HepG2 (cell line): Measurements from ENCODE around the gene ZNF546. TPM values are rescaled to one million over a fixed set of nuclear protein-coding genes. Genes with fewer than 3 reads are reported as not detected.

Experiments
- BHLHE40 ChIP-seq: IDR thresholded peaks from 2 replicates; pipeline ENCODE4 v1.6.1; 2011; ENCODE audit warnings: low read length, improper control_type of control experiment
- CBX5 ChIP-seq: sonication (generic); formaldehyde crosslinking; IDR thresholded peaks from 2 replicates; pipeline ENCODE4 v1.4.0; 2020; ENCODE audit warnings: missing genetic modification reagents, borderline replicate concordance
- HCFC1 ChIP-seq: fragments of 150-350 bp; IDR thresholded peaks from 2 replicates; pipeline ENCODE4 v1.6.1; 2014; ENCODE audit warnings: low read depth, low read length
- IRX3 ChIP-seq: sonication (generic); formaldehyde crosslinking; IDR thresholded peaks from 2 replicates; pipeline ENCODE4 v1.8.1; 2023; ENCODE audit warnings: mild to moderate bottlenecking, low read depth, missing genetic modification reagents, borderline replicate concordance
- KDM4B ChIP-seq: sonication (generic); formaldehyde crosslinking; IDR thresholded peaks from 2 replicates; pipeline ENCODE4 v1.4.0; 2020; ENCODE audit warnings: missing genetic modification reagents
- NR1H2 ChIP-seq: sonication (generic); formaldehyde crosslinking; IDR thresholded peaks from 2 replicates; pipeline ENCODE4 v1.8.1; 2022; ENCODE audit warnings: low read depth, missing genetic modification reagents, borderline replicate concordance
- PCBP1 ChIP-seq: fragments of 200-400 bp; formaldehyde crosslinking; IDR thresholded peaks from 2 replicates; pipeline ENCODE4 v1.6.1; 2017; ENCODE audit warnings: mild to moderate bottlenecking, low read depth, low read length, borderline replicate concordance
- SMARCE1 ChIP-seq: fragments of 450-650 bp; IDR thresholded peaks from 2 replicates; pipeline ENCODE4 v1.6.1; 2017; ENCODE audit warnings: borderline replicate concordance
- ZNF264 ChIP-seq: sonication (generic); formaldehyde crosslinking; IDR thresholded peaks from 2 replicates; pipeline ENCODE4 v1.4.0; 2020; ENCODE audit warnings: missing genetic modification reagents
- ZNF33B ChIP-seq: sonication (generic); formaldehyde crosslinking; IDR thresholded peaks from 2 replicates; pipeline ENCODE4 v1.5.1; 2020; ENCODE audit warnings: mild to moderate bottlenecking, missing genetic modification reagents
- ZNF530 ChIP-seq: sonication (generic); formaldehyde crosslinking; IDR thresholded peaks from 2 replicates; pipeline ENCODE4 v1.5.0; 2020; ENCODE audit warnings: low read depth, mild to moderate bottlenecking, missing genetic modification reagents
- ZNF709 ChIP-seq: sonication (generic); formaldehyde crosslinking; IDR thresholded peaks from 2 replicates; pipeline ENCODE4 v1.5.0; 2020; ENCODE audit warnings: mild to moderate bottlenecking, missing genetic modification reagents
- polyA plus RNA-seq, 8 experiments: library from polyadenylated mRNA; depleted of rRNA in 3 of 8; stranded (reverse) in 7 of 8; unstranded in 1 of 8; fragments of >200 nt; fragmentation: Illumina TruSeq in 4 of 8; extraction: Trizol in 4 of 8; gene quantifications; 2 replicates each; pipeline versions ENCODE4 v1.2.1 to v1.2.3, GENCODE V29; 2011 to 2016; ENCODE audit warnings: low read depth in 4 of 8, missing spikeins in 1 of 8, mixed read lengths in 1 of 8; ENCODE audit not compliant: insufficient read depth in 1 of 8
- total RNA-seq, 5 experiments: library from RNA; depleted of rRNA; stranded (reverse); fragments of >200 nt; fragmentation: Illumina TruSeq; extraction: Trizol; gene quantifications; 2 replicates each; pipeline ENCODE4 v1.2.3, GENCODE V29; 2016; ENCODE audit warnings: low read depth in 1 of 5
- TF ChIP-seq, protein P1 (sequence below): sonication (generic); formaldehyde crosslinking; IDR thresholded peaks from 2 replicates; pipeline ENCODE4 v1.4.0; 2020; ENCODE audit warnings: missing genetic modification reagents, borderline replicate concordance
- TF ChIP-seq, protein P2 (sequence below): sonication (generic); formaldehyde crosslinking; IDR thresholded peaks from 2 replicates; pipeline ENCODE4 v1.8.1; 2023; ENCODE audit warnings: mild to moderate bottlenecking, moderate library complexity, missing genetic modification reagents
- TF ChIP-seq, protein P3 (sequence below): sonication (generic); formaldehyde crosslinking; IDR thresholded peaks from 2 replicates; pipeline ENCODE4 v1.5.0; 2020; ENCODE audit warnings: mild to moderate bottlenecking, low read depth, missing genetic modification reagents, borderline replicate concordance
- TF ChIP-seq, protein P4 (sequence below): sonication (generic); formaldehyde crosslinking; conservative IDR thresholded peaks from 2 replicates; pipeline ENCODE4 v1.8.0; 2022; ENCODE audit warnings: missing genetic modification reagents
- TF ChIP-seq, protein P5 (sequence below): sonication (generic); formaldehyde crosslinking; conservative IDR thresholded peaks from 2 replicates; pipeline ENCODE4 v1.4.0; 2020; ENCODE audit warnings: missing genetic modification reagents

Gene ZNF546
- total and polyA plus RNA-seq, 2 of the 13 experiments (the other 11 are each of a cell fraction or from before 2014, with no cell fraction given) = 2.2 to 4.1 TPM

DNA sequence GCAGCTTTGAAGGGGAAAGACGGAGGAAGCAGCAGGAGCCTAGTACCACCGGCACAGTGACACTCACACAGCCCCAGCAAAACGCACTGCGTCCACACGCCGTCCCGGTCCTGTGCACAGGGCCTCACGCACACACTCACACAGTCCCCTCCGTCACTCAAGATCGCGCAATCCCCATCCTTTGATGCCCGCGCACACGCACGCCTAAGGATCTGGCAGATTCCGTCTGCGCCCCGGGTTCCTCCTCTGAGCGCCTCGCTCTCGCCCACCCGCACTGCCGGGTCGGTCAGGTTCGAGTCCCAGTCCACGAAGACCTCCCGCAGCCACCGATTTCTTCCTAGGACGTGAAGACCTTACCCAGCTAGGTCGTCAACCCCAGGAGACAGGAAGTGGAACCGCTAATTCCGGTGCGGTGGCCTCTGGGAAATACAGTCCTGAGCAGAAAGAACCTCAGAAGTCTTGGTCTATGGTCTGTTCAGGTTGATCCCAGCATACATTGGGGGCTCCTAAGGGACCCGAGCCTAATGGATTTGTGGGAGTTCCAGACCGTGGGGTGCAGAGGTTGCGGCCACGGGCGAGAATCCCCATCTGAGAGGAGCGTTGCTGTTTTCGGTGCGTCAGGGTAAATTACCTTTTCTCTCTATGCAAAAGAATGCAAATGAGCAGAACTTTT, 59.1 kb downstream of the ZNF546 start, which contains the start of gene ZNF780B (continued):
- TF ChIP-seq, protein P1, sequence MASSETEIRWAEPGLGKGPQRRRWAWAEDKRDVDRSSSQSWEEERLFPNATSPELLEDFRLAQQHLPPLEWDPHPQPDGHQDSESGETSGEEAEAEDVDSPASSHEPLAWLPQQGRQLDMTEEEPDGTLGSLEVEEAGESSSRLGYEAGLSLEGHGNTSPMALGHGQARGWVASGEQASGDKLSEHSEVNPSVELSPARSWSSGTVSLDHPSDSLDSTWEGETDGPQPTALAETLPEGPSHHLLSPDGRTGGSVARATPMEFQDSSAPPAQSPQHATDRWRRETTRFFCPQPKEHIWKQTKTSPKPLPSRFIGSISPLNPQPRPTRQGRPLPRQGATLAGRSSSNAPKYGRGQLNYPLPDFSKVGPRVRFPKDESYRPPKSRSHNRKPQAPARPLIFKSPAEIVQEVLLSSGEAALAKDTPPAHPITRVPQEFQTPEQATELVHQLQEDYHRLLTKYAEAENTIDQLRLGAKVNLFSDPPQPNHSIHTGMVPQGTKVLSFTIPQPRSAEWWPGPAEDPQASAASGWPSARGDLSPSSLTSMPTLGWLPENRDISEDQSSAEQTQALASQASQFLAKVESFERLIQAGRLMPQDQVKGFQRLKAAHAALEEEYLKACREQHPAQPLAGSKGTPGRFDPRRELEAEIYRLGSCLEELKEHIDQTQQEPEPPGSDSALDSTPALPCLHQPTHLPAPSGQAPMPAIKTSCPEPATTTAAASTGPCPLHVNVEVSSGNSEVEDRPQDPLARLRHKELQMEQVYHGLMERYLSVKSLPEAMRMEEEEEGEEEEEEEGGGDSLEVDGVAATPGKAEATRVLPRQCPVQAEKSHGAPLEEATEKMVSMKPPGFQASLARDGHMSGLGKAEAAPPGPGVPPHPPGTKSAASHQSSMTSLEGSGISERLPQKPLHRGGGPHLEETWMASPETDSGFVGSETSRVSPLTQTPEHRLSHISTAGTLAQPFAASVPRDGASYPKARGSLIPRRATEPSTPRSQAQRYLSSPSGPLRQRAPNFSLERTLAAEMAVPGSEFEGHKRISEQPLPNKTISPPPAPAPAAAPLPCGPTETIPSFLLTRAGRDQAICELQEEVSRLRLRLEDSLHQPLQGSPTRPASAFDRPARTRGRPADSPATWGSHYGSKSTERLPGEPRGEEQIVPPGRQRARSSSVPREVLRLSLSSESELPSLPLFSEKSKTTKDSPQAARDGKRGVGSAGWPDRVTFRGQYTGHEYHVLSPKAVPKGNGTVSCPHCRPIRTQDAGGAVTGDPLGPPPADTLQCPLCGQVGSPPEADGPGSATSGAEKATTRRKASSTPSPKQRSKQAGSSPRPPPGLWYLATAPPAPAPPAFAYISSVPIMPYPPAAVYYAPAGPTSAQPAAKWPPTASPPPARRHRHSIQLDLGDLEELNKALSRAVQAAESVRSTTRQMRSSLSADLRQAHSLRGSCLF (CRISPR knock-in tag) = no peak
- TF ChIP-seq, protein P2, sequence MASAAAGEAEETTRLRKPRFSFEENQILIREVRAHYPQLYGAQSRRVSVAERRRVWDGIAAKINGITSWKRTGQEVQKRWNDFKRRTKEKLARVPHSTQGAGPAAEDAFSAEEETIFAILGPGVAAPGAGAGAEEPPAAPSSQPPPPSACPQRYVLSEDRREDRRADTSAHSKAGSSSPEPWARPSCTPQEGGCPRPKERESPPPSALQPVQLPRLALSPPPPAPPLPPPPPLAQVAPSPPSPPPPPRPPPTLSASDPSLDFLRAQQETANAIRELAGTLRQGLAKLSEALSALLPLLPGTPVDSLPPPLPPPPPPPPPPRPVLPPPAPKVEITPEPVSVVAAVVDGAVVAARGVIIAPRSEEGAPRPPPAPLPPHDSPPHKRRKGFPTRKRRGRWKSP = peak; percentile 72
- TF ChIP-seq, protein P3, sequence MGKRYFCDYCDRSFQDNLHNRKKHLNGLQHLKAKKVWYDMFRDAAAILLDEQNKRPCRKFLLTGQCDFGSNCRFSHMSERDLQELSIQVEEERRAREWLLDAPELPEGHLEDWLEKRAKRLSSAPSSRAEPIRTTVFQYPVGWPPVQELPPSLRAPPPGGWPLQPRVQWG (CRISPR knock-in tag) = no peak
- TF ChIP-seq ZNF264 (CRISPR knock-in tag) (no peak), IRX3 (CRISPR knock-in tag) (0 out of 2 replicates have a peak, but pooled peaks have one; percentile 46), HCFC1 (peak; percentile 50; the same call in 1 of the 2 replicates), CBX5 (CRISPR knock-in tag) (peak; percentile 57; the same call in 1 of the 2 replicates), ZNF709 (CRISPR knock-in tag) (peak; percentile 87), PCBP1 (no peak), ZNF33B (CRISPR knock-in tag) (peak; percentile 88; the same call in 1 of the 2 replicates), SMARCE1 (no peak), KDM4B (CRISPR knock-in tag) (peak; percentile 82; the same call in 1 of the 2 replicates), BHLHE40 (0 out of 2 replicates have a peak, but pooled peaks have one; percentile 30), ZNF530 (no peak), NR1H2 (CRISPR knock-in tag) (no peak)
- TF ChIP-seq, protein P4, sequence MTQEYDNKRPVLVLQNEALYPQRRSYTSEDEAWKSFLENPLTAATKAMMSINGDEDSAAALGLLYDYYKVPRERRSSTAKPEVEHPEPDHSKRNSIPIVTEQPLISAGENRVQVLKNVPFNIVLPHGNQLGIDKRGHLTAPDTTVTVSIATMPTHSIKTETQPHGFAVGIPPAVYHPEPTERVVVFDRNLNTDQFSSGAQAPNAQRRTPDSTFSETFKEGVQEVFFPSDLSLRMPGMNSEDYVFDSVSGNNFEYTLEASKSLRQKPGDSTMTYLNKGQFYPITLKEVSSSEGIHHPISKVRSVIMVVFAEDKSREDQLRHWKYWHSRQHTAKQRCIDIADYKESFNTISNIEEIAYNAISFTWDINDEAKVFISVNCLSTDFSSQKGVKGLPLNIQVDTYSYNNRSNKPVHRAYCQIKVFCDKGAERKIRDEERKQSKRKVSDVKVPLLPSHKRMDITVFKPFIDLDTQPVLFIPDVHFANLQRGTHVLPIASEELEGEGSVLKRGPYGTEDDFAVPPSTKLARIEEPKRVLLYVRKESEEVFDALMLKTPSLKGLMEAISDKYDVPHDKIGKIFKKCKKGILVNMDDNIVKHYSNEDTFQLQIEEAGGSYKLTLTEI (CRISPR knock-in tag) = no peak
- TF ChIP-seq, protein P5, sequence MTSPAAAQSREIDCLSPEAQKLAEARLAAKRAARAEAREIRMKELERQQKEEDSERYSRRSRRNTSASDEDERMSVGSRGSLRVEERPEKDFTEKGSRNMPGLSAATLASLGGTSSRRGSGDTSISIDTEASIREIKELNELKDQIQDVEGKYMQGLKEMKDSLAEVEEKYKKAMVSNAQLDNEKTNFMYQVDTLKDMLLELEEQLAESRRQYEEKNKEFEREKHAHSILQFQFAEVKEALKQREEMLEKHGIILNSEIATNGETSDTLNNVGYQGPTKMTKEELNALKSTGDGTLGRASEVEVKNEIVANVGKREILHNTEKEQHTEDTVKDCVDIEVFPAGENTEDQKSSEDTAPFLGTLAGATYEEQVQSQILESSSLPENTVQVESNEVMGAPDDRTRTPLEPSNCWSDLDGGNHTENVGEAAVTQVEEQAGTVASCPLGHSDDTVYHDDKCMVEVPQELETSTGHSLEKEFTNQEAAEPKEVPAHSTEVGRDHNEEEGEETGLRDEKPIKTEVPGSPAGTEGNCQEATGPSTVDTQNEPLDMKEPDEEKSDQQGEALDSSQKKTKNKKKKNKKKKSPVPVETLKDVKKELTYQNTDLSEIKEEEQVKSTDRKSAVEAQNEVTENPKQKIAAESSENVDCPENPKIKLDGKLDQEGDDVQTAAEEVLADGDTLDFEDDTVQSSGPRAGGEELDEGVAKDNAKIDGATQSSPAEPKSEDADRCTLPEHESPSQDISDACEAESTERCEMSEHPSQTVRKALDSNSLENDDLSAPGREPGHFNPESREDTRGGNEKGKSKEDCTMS (CRISPR knock-in tag) = no peak
